HFFc6 (cell line): ENCODE data around the gene HMGCL. TPM values are rescaled to one million over a fixed set of nuclear protein-coding genes. Genes with fewer than 3 reads are reported as not detected.
A peak's percentile ranks its signal among the peaks of the same experiment; 100 is the strongest.
"Not testable (repeated sequence)": the region's sequence is repeated elsewhere in the genome, so short reads cannot be mapped to it uniquely, and the experiment has no call there.

ENCODE experiments used
- DNase-seq: peaks from one replicate; pipeline ENCODE4 v3.0.0-alpha.2; 2018
- H3K27ac Mint-ChIP-seq: 2 replicates; pipeline ENCODE4 v1.8.0; 2020; ENCODE audit warnings: mild to moderate bottlenecking, mixed read lengths
- H3K27me3 Mint-ChIP-seq: 2 replicates; pipeline ENCODE4 v1.8.0; 2021; ENCODE audit warnings: mild to moderate bottlenecking, moderate library complexity, mixed read lengths; ENCODE audit not compliant: insufficient read depth
- H3K36me3 Mint-ChIP-seq: 2 replicates; pipeline ENCODE4 v1.8.0; 2021; ENCODE audit warnings: low read depth, mixed read lengths
- H3K4me1 Mint-ChIP-seq: 2 replicates; pipeline ENCODE4 v1.8.0; 2020; ENCODE audit warnings: low read depth, mixed read lengths
- H3K4me3 Mint-ChIP-seq: 2 replicates; pipeline ENCODE4 v1.8.0; 2020; ENCODE audit warnings: mild to moderate bottlenecking, moderate library complexity, mixed read lengths
- H3K9me3 Mint-ChIP-seq: 2 replicates; pipeline ENCODE4 v1.8.0; 2020; ENCODE audit warnings: mild to moderate bottlenecking, mixed read lengths
- CTCF ChIP-seq: fragments of 200-600 bp; sonication (generic); IDR thresholded peaks from 2 replicates; pipeline ENCODE4 v1.5.0; 2021; ENCODE audit warnings: antibody characterized with exemption, mild to moderate bottlenecking
- total RNA-seq, 6 experiments: library from RNA; stranded (reverse); fragmentation: NEBNext Ultra II Directional; extraction: Animal tissue kit (Norgen Biotek cat#: 25700); gene quantifications; 2 replicates in 1 of 6; 3 replicates in 5 of 6; pipeline ENCODE4 v1.2.3, GENCODE V29; 2021

Gene HMGCL
- total RNA-seq, 6 experiments from 2014 or later: 20.2 to 22.9 (median 21.7) TPM

- H3K9me3 Mint-ChIP-seq: no peaks in the 10 kb centered on the region
- no peak for TF ChIP-seq CTCF
- H3K27ac Mint-ChIP-seq: peak overlapping the region; percentile 33
- peaks cover 10% of the 10 kb centered on the region for H3K4me1 Mint-ChIP-seq
- H3K4me3 Mint-ChIP-seq: peak overlapping the region; percentile 82; the same call in 1 of the 2 replicates
- peaks cover 16% of the 10 kb centered on the region for H3K27me3 Mint-ChIP-seq
- no peaks in the 10 kb centered on the region for H3K36me3 Mint-ChIP-seq
- DNase-seq: no peak
Measured at GRCh38 chr1:23837908-23838307, 12.7 kb upstream of the HMGCL start.

GRCh38 chr1:23836037-23836436, 10.8 kb upstream of the HMGCL start:
- H3K27me3 Mint-ChIP-seq: peaks cover 8% of the 10 kb centered on the region
- no peak overlapping the region for H3K4me3 Mint-ChIP-seq
- H3K27ac Mint-ChIP-seq: no peak overlapping the region
- H3K36me3 Mint-ChIP-seq: no peaks in the 10 kb centered on the region
- no peak for TF ChIP-seq CTCF
- DNase-seq: no peak
- peaks cover 16% of the 10 kb centered on the region for H3K4me1 Mint-ChIP-seq
- no peaks in the 10 kb centered on the region for H3K9me3 Mint-ChIP-seq

- H3K4me3 Mint-ChIP-seq, DNase-seq, H3K36me3 Mint-ChIP-seq, H3K27me3 Mint-ChIP-seq, H3K27ac Mint-ChIP-seq, H3K9me3 Mint-ChIP-seq: not testable (repeated sequence)
- peaks cover 16% of the 10 kb centered on the region for H3K4me1 Mint-ChIP-seq
Measured at GRCh38 chr1:23834156-23834555, 8.9 kb upstream of the HMGCL start.

- Mint-ChIP-seq H3K36me3 (no peaks in the 10 kb centered on the region; the same call in 1 of the 2 replicates), H3K4me1 (peaks cover 23% of the 10 kb centered on the region), H3K27ac (no peak overlapping the region), H3K9me3 (no peaks in the 10 kb centered on the region), H3K27me3 (0 out of 2 replicates have a peak, but pooled peaks cover 1% of the 10 kb centered on the region), H3K4me3 (no peak overlapping the region)
- DNase-seq: no peak
- no peak for TF ChIP-seq CTCF
Measured at GRCh38 chr1:23827717-23828116, 2.5 kb upstream of the HMGCL start.

- H3K4me3 Mint-ChIP-seq, H3K9me3 Mint-ChIP-seq, H3K27ac Mint-ChIP-seq, H3K27me3 Mint-ChIP-seq, DNase-seq, H3K36me3 Mint-ChIP-seq: not testable (repeated sequence)
- peaks cover 17% of the 10 kb centered on the region for H3K4me1 Mint-ChIP-seq
Measured at GRCh38 chr1:23826590-23826989, 1.4 kb upstream of the HMGCL start.

GRCh38 chr1:23825762-23826522, 713 bp upstream of the HMGCL start:
- Mint-ChIP-seq H3K4me1 (peaks cover 17% of the 10 kb centered on the region), H3K27ac (peak overlapping the region; percentile 96), H3K9me3 (no peaks in the 10 kb centered on the region), H3K4me3 (peak overlapping the region; percentile 100), H3K27me3 (no peaks in the 10 kb centered on the region), H3K36me3 (no peaks in the 10 kb centered on the region; the same call in 1 of the 2 replicates)
- DNase-seq: no peak
- TF ChIP-seq CTCF: no peak
